Measurements from ENCODE around the gene AFMID.
"Not testable (repeated sequence)": the region's sequence is repeated elsewhere in the genome, so short reads cannot be mapped to it uniquely, and the experiment has no call there.

Gene AFMID

DNA sequence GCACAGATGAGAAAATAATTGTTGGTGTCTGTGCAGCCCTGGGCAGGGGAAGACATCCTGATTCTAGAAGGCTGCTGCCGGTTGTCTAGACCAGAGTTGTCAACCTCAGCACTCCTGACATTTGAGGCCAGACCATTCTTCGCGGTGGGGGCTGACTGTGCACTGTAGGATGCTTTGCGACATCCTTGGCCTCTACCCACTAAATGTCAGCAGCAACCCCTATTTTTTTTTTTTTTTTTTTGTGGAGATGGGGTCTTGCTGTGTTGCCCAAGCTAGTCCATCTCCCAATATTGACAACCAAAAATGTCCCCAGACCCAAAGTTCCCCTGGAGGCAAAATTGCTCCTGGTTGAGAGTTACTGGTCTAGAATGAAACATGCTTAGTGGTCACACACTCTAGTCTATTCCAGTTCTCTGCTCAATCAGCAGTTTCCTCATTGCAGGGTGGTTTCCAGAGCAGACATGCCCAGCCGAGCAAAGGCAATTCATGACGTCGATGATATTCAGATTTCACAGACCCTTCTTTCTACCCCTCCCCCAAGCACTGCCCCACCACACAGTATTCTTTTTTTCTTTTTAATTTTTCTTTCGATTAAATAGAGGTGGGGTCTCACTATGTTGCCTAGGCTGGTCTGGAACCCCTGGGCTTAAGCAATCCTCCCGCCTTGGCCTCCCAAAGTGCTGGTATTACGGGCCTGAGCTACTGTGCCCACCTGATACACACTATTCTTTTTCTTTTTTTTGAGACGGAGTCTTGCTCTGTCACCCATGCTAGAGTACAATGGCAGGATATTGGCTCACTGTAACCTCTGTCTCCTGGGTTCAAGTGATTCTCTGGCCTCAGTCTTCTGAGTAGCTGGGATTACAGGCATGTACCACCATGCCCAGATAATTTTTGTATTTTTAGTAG, 32.0 kb upstream of the AFMID start:
- no peak for DNase-seq (ENCODE audit: low read depth in 2 of 2)

DNA sequence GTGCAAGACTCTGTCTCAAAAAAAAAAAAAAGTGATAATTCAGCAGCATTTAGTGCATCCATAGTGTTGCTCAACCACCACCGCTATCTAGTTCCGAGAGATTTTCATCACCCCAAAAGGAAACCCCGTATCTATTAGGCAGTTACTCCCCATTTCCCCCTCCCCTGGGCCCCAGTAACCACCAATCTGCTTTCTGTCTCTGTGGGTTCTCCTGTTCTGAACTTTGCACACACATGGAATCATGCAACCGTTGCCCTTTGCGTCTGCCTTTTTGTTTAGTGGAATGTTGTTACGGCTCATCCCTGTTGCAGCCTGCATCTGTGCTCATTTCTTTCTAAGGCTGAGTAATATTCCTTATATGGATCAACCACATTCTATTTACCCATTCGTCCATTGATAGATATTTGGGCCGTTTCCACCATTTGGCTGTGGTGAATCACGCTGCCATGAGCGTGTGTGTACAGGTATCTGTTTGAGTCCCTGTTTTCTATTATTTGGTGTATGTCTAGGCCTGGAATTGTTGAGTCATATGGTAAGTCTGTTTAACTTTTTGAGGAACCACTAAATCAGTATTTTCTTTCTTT, 27.5 kb upstream of the AFMID start:
- no peak for DNase-seq (ENCODE audit: low read depth in 2 of 2)

GRCh38 chr17:78163881-78164747, 23.0 kb upstream of the AFMID start:
- no peak for DNase-seq (ENCODE audit: low read depth in 2 of 2)

GRCh38 chr17:78164748-78165607, 22.2 kb upstream of the AFMID start:
- DNase-seq (ENCODE audit: low read depth in 2 of 2): no peak

GRCh38 chr17:78166416-78166815, 20.7 kb upstream of the AFMID start:
- no peak for DNase-seq (ENCODE audit: low read depth in 2 of 2)

DNA sequence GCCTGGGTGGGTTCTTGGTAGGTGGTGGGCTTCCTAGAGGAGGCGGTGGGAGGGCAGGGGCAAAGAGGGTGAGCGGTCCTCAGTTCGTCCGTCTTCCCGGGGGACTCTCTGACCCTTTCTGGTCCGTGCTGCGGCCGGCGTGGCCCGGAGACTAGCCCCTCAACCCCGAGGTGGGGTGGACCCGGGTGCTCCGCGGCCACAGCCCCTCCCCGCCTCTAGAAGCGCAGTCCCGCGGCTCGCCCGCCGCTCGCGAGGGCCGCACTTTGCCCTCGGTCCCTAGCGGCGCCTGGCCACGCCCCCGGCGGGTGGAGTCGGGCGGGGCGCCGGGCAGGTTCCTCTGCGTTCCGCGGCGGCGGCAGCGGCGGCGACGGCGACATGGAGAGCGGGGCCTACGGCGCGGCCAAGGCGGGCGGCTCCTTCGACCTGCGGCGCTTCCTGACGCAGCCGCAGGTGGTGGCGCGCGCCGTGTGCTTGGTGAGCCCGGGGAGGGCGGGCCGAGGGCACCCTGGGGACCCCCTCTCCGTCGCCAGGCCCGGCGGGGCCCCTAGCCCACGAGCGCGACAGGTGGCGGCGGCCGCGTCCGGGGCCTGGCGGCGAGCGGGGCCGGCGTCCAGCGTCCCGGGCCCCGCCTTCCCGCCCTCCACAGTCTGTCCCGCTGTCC, 18.8 kb upstream of the AFMID start, which contains the start of gene SYNGR2:
Gene SYNGR2, plus strand, starts transcription at position 340 of the 661 bp plus-strand sequence. Its CDS starts 36 bp downstream, at position 376.
- peak; percentile 66 to 71 for DNase-seq (ENCODE audit: low read depth in 2 of 2)

- peak; percentile 30 to 45 for DNase-seq (ENCODE audit: low read depth in 2 of 2)
Observed at GRCh38 chr17:78168903-78169793, 18.0 kb upstream of the AFMID start.

DNA sequence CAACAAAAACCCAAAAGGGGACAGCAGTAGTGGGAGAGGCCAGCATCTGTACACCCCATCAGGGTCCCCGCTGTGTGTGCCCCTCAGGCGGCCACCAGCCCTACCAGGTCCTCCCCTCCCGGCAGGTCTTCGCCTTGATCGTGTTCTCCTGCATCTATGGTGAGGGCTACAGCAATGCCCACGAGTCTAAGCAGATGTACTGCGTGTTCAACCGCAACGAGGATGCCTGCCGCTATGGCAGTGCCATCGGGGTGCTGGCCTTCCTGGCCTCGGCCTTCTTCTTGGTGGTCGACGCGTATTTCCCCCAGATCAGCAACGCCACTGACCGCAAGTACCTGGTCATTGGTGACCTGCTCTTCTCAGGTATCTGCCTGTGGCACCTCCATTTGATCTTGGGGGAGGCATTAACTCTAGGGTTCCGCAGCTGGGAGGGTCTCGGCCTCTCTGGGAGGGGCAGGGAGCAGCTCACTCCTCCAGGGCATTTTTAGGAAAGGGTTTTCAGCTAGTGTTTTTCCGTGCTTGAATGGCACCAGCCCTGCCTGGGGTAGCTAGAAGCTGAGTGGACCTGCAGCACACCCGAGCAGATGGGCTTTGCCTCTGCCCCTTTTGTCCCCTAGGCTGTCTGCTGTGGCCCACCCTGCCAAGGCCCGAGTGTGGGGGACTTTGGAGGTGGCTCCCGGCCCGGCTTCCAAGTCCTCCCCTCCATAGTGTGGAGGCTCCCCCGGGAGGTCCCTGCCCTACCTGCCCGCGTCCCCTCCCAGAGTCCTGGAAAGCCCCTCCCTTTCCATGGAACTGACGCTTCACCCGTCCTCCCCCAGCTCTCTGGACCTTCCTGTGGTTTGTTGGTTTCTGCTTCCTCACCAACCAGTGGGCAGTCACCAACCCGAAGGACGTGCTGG, 16.2 kb upstream of the AFMID start:
- DNase-seq (ENCODE audit: low read depth in 2 of 2): no peak

- DNase-seq (ENCODE audit: low read depth in 2 of 2): not testable (repeated sequence)
Observed at GRCh38 chr17:78171591-78172248, 15.4 kb upstream of the AFMID start.

DNA sequence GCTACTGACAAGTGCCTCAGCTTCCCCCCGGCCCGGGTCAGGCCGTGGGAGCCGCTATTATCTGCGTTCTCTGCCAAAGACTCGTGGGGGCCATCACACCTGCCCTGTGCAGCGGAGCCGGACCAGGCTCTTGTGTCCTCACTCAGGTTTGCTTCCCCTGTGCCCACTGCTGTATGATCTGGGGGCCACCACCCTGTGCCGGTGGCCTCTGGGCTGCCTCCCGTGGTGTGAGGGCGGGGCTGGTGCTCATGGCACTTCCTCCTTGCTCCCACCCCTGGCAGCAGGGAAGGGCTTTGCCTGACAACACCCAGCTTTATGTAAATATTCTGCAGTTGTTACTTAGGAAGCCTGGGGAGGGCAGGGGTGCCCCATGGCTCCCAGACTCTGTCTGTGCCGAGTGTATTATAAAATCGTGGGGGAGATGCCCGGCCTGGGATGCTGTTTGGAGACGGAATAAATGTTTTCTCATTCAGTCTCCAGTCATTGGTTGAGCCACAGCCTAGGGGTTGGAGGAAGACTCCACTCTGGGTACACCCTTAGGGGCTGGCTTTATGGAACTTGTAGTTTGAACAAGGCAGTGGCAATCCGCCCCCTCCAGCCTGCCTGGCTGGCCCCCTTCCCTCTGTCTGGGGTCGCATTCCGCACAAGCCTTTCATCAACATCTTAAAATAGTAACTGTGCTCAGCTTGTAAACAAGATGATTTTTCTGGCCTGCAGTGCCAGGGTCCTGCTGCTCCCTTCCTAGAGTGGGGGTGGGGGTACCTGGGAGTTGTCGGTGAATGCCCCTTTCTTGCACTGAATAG, 14.7 kb upstream of the AFMID start:
- no peak for DNase-seq (ENCODE audit: low read depth in 2 of 2)

DNA sequence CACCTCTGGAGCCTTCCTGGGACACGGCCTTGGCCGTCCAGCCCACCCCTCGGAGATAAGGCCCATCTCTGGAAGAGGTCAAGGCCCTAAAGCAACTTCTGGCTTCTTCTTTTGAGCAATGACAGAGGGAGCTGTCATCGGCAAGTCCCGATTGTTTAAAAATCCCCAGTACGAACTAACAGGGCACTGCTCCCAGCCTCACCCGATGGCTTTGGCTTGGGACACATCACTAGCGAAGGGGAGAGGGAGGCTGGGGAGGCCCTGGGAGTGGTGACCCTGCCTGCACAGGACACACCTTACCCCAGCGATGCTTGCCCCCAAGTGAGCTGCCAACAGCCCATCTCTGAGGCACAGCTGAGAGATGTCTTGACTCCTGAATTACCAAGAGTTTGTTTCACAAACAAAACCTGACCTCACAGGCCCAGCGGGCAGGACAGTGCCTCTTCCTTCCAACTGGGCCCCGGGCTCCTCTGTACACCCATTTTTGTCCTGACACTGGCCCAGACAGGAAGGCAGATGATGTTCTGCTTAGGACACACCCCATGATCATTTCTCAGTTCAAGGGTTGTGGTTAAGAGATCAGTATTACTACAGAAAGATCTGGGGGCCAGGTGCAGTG, 14.0 kb upstream of the AFMID start:
- DNase-seq (ENCODE audit: low read depth in 2 of 2): no peak

DNA sequence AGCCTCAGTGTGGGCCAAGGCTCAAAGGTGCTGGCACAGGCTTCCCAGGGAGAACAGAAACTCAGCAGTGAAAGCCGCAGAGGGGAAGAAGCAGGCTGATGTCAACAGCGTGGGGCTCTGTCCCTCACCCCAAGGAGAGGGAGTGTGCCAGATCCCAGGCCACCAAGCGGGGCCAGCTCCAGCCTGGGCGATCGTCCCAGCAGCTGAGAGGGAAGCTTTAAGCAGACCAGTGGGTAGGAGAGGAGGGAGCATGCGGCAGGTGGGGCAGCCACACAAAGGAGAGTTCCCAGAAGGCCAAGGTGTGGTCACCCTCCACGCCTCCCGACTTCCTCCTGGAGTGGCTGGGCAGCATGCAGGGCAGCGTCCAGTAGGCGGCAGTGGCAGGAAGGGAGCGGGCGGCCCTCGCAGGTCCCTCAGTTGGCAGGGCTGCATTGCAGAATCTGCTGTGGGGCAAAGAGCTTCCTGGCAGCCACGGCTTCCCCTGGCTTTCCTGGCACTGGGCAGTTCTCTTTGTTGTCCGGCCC, 12.8 kb upstream of the AFMID start:
- no peak for DNase-seq (ENCODE audit: low read depth in 2 of 2)

- DNase-seq (ENCODE audit: low read depth in 2 of 2): no peak
Observed at GRCh38 chr17:78174870-78175642, 12.1 kb upstream of the AFMID start.

- no peak for DNase-seq (ENCODE audit: low read depth in 2 of 2)
Observed at GRCh38 chr17:78175643-78175981, 11.6 kb upstream of the AFMID start.

DNA sequence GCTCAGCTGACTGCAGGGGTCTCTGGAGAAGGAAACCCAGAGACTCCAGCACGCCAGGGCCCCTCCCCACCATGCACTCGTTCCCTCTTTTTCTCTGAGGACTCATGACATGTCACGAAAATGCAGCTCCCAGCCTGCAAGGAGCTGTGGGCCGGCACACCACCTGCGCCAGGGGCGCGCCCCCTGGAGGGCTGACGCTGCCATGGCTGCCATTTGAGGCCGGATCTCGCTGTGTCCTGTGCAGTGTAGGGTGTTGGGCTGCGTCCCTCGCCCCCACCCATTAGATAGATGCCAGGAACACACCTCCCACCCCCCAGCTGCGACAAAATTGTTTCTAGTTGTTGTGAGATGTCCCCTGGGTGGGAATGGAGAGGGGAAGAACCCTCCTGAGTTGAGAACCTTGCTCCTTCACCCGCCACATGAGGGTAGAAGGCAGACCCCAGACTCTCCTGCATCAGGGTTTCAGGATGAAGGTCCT, 10.6 kb upstream of the AFMID start:
- DNase-seq (ENCODE audit: low read depth in 2 of 2): peak; percentile 50 to 53

DNA sequence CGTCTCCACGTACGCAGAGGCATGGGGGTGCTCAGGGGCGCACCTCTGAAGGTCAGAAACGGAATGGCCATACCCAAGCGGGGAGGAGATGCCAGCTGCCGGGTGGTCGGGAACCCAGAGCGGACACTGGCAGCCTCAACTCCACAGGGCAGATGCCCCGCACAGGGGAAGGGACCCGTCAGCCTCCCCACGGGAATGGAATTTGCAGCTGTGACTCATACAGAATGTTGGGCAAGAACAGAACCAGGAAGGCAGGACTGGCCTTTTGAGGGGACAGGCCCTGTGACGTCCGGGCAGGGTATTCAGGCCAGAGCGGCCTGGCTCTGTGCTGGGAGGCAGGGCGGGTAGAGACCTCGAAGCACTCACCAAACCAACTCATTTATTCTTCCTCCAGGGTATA, 7.8 kb upstream of the AFMID start:
- no peak for DNase-seq (ENCODE audit: low read depth in 2 of 2)
